Liver (tissue), 9 donors: ENCODE results near the gene SMYD2. TPM values are rescaled to one million over a fixed set of nuclear protein-coding genes. Genes with fewer than 3 reads are reported as not detected.

ENCODE experiments used
- DNase-seq: peaks from one replicate; pipeline ENCODE4 v3.0.0-alpha.2; 2017; ENCODE audit warnings: low spot score
- H3K27ac ChIP-seq, 2 donors: one replicate each; pipeline ENCODE4 v1.7.0; 2013; ENCODE audit warnings: inconsistent platforms in 2 of 2, low read length in 2 of 2, control low read depth in 1 of 2, low read depth in 1 of 2, mild to moderate bottlenecking in 1 of 2
- H3K27me3 ChIP-seq, 4 donors: one replicate each; pipeline versions ENCODE4 v1.6.1 to v1.7.0; 2013; ENCODE audit warnings: low read length in 3 of 4, inconsistent platforms in 1 of 4, mild to moderate bottlenecking in 1 of 4, moderate library complexity in 1 of 4; ENCODE audit not compliant: control insufficient read depth in 4 of 4, insufficient read depth in 4 of 4
- H3K36me3 ChIP-seq, 4 donors: one replicate each; pipeline versions ENCODE4 v1.6.1 to v1.7.0; 2013; ENCODE audit warnings: low read length in 3 of 4, mild to moderate bottlenecking in 3 of 4, low read depth in 1 of 4, moderate library complexity in 1 of 4; ENCODE audit not compliant: control insufficient read depth in 4 of 4, insufficient read depth in 3 of 4
- H3K4me1 ChIP-seq, 4 donors: one replicate each; pipeline versions ENCODE4 v1.6.1 to v1.7.0; 2013; ENCODE audit warnings: low read length in 3 of 4, mild to moderate bottlenecking in 3 of 4, moderate library complexity in 1 of 4; ENCODE audit not compliant: control insufficient read depth in 4 of 4, insufficient read depth in 4 of 4
- H3K4me3 ChIP-seq, 3 donors: one replicate each; pipeline versions ENCODE4 v1.6.1 to v1.7.0; 2013; ENCODE audit warnings: low read length in 3 of 3, control low read depth in 1 of 3, low read depth in 1 of 3, mild to moderate bottlenecking in 1 of 3
- H3K9ac ChIP-seq, 2 donors: one replicate each; pipeline ENCODE4 v1.7.0; 2013; ENCODE audit warnings: low read length in 2 of 2, mild to moderate bottlenecking in 2 of 2, moderate library complexity in 2 of 2, control low read depth in 1 of 2, low read depth in 1 of 2
- H3K9me3 ChIP-seq, 4 donors: one replicate each; pipeline versions ENCODE4 v1.6.1 to v1.7.0; 2013; ENCODE audit warnings: low read length in 3 of 4; ENCODE audit not compliant: control insufficient read depth in 4 of 4
- EGR1 ChIP-seq, 2 donors: IDR thresholded peaks; 2 replicates each; pipeline ENCODE4 v1.6.1; 2016 to 2018; ENCODE audit warnings: antibody characterized with exemption in 2 of 2, low read depth in 2 of 2
- FOXA1 ChIP-seq: IDR thresholded peaks from 2 replicates; pipeline ENCODE4 v1.6.1; 2016; ENCODE audit warnings: antibody characterized with exemption
- FOXA2 ChIP-seq: IDR thresholded peaks from 2 replicates; pipeline ENCODE4 v1.6.1; 2016; ENCODE audit warnings: antibody characterized with exemption
- GABPA ChIP-seq, 2 donors: IDR thresholded peaks in 1 of 2; conservative IDR thresholded peaks in 1 of 2; 2 replicates each; pipeline ENCODE4 v1.6.1; 2016; ENCODE audit warnings: antibody characterized with exemption in 2 of 2, mild to moderate bottlenecking in 1 of 2, moderate library complexity in 1 of 2
- JUND ChIP-seq, 2 donors: IDR thresholded peaks; 2 replicates each; pipeline ENCODE4 v1.6.1; 2016; ENCODE audit warnings: antibody characterized with exemption in 2 of 2
- NR2F2 ChIP-seq: IDR thresholded peaks from 2 replicates; pipeline ENCODE4 v1.6.1; 2016; ENCODE audit warnings: antibody characterized with exemption
- RAD21 ChIP-seq, 2 donors: IDR thresholded peaks; 2 replicates each; pipeline ENCODE4 v1.6.1; 2016; ENCODE audit warnings: antibody characterized with exemption in 2 of 2, mild to moderate bottlenecking in 2 of 2
- RXRA ChIP-seq, 2 donors: IDR thresholded peaks; 2 replicates each; pipeline ENCODE4 v1.6.1; 2017 to 2018; ENCODE audit warnings: antibody characterized with exemption in 2 of 2, mild to moderate bottlenecking in 1 of 2
- SP1 ChIP-seq: IDR thresholded peaks from 2 replicates; pipeline ENCODE4 v1.6.1; 2018; ENCODE audit warnings: antibody characterized with exemption, mild to moderate bottlenecking
- TAF1 ChIP-seq: conservative IDR thresholded peaks from 2 replicates; pipeline ENCODE4 v1.6.1; 2016; ENCODE audit warnings: antibody characterized with exemption, mild to moderate bottlenecking
- YY1 ChIP-seq: IDR thresholded peaks from 2 replicates; pipeline ENCODE4 v1.6.1; 2016; ENCODE audit warnings: antibody characterized with exemption, mild to moderate bottlenecking
- WGBS: extraction: QIAGEN DNeasy Blood & Tissue Kit; methylation state at CpG from one replicate; pipeline ENCODE4 v1.1.7; 2013; 5-methylcytosine and 5-hydroxymethylcytosine counted together
- polyA plus RNA-seq, 2 donors: library from polyadenylated mRNA; stranded (reverse) in 1 of 2; unstranded in 1 of 2; fragments of 200-250 nt in 1 of 2; fragments of >200 nt in 1 of 2; fragmentation: Nextera tagmentation in 1 of 2; extraction: Ambion mirVana in 1 of 2; gene quantifications; one replicate each; pipeline versions ENCODE4 v1.2.1 to v1.2.3, GENCODE V29; 2013 to 2015
- total RNA-seq, 2 donors: library from RNA; depleted of rRNA; stranded (reverse); fragments of >200 nt; gene quantifications; one replicate each; pipeline ENCODE4 v1.2.3, GENCODE V29; 2014
- TF ChIP-seq, protein P1 (sequence below): IDR thresholded peaks from 2 replicates; pipeline ENCODE4 v1.6.1; 2016; ENCODE audit warnings: antibody characterized with exemption
- TF ChIP-seq, protein P2 (sequence below): IDR thresholded peaks from 2 replicates; pipeline ENCODE4 v1.6.1; 2016; ENCODE audit warnings: antibody characterized with exemption
- TF ChIP-seq, protein P3 (sequence below): IDR thresholded peaks from 2 replicates; pipeline ENCODE4 v1.6.1; 2016; ENCODE audit warnings: antibody characterized with exemption, mild to moderate bottlenecking
- TF ChIP-seq, protein P4 (sequence below): IDR thresholded peaks from 2 replicates; pipeline ENCODE4 v1.6.1; 2016; ENCODE audit warnings: antibody characterized with exemption
- TF ChIP-seq, protein P5 (sequence below): fragments of 150-350 bp; IDR thresholded peaks from 2 replicates; pipeline ENCODE4 v1.5.1; 2017; ENCODE audit warnings: improper control_type of control experiment, low read depth, low read length; ENCODE audit not compliant: missing input control
- donor health status: healthy.
- donor health status: healthy.
- donor health status: healthy.
- donor health status: healthy.
- donor health status: healthy.

Gene SMYD2
- total and polyA plus RNA-seq, 4 donors, result 11.9 to 20.2 (median 17.2) TPM

DNA sequence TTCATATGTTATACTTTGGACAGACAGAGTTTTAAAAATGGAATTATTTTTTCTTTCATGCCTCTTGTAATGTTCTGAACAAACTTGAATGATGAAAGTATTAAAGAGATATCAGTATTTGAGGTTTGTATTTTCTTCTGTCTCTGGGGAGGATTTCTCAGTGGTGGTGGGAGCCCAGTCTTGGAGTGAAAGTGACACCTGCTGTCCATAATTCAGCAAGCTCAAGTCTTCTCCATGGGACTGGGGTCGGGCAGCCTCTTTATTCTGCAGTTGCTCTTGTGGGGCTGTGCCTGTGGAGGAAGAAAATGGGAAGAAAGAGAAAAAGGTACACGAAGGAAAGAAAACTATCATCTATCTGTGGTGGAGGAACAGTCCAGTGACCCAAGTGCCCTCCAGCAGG, 56.1 kb downstream of the SMYD2 start:
- Histone ChIP-seq H3K9ac (no peak overlapping the region), H3K36me3 (peaks cover 0 to 7% (median 2%) of the 10 kb centered on the region in 4 donors), H3K27ac (no peak overlapping the region), H3K27me3 (no peaks in the 10 kb centered on the region), H3K4me1 (peaks cover 0 to 1% (median 0%) of the 10 kb centered on the region in 4 donors), H3K4me3 (no peak overlapping the region), H3K9me3 (no peaks in the 10 kb centered on the region)
- 89% methylated on average over 2 of the region's 2 CpGs for WGBS
- DNase-seq, result no peak
- TF ChIP-seq, protein P1, sequence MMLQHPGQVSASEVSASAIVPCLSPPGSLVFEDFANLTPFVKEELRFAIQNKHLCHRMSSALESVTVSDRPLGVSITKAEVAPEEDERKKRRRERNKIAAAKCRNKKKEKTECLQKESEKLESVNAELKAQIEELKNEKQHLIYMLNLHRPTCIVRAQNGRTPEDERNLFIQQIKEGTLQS, result no peak
- TF ChIP-seq, protein P2, sequence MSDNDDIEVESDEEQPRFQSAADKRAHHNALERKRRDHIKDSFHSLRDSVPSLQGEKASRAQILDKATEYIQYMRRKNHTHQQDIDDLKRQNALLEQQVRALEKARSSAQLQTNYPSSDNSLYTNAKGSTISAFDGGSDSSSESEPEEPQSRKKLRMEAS, result no peak

DNA sequence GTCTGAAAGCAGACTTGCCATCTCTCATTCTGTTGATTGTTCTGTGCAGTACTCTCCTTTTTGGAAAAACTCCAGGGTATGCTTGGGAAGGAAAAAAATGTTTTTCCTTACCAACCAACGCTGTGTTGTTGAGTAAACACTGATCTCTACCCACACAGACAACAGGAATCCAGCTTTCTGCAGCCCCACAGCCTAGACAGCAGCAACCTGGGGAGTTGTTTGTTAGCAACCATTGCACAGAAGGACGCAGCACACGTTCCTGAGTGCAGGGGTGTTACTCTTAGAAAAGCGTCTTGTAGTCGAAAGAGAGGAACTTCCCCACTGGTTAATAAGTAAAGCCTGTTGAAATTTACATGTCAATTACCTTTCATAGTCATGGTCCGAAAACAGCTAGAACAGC, 56.6 kb downstream of the SMYD2 start:
- no peaks in the 10 kb centered on the region for H3K27me3 ChIP-seq
- no peak overlapping the region for H3K9ac ChIP-seq
- no peak for DNase-seq
- TF ChIP-seq, protein P3, sequence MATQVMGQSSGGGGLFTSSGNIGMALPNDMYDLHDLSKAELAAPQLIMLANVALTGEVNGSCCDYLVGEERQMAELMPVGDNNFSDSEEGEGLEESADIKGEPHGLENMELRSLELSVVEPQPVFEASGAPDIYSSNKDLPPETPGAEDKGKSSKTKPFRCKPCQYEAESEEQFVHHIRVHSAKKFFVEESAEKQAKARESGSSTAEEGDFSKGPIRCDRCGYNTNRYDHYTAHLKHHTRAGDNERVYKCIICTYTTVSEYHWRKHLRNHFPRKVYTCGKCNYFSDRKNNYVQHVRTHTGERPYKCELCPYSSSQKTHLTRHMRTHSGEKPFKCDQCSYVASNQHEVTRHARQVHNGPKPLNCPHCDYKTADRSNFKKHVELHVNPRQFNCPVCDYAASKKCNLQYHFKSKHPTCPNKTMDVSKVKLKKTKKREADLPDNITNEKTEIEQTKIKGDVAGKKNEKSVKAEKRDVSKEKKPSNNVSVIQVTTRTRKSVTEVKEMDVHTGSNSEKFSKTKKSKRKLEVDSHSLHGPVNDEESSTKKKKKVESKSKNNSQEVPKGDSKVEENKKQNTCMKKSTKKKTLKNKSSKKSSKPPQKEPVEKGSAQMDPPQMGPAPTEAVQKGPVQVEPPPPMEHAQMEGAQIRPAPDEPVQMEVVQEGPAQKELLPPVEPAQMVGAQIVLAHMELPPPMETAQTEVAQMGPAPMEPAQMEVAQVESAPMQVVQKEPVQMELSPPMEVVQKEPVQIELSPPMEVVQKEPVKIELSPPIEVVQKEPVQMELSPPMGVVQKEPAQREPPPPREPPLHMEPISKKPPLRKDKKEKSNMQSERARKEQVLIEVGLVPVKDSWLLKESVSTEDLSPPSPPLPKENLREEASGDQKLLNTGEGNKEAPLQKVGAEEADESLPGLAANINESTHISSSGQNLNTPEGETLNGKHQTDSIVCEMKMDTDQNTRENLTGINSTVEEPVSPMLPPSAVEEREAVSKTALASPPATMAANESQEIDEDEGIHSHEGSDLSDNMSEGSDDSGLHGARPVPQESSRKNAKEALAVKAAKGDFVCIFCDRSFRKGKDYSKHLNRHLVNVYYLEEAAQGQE, result no peak
- TF ChIP-seq SP1 (no peak), EGR1 (IDR thresholded peaks at IDR 0.05; ENCODE audit: low read depth in 2 of 2) (no peak), NR2F2 (no peak), RXRA (IDR thresholded peaks at IDR 0.05) (no peak), YY1 (no peak), TAF1 (no peak), GABPA (IDR thresholded peaks at IDR 0.05 in 1 of 2, conservative IDR thresholded peaks at IDR 0.05 in 1 of 2) (no peak), JUND (IDR thresholded peaks at IDR 0.05) (no peak), FOXA1 (no peak), RAD21 (IDR thresholded peaks at IDR 0.05) (no peak), FOXA2 (no peak)
- TF ChIP-seq, protein P4, sequence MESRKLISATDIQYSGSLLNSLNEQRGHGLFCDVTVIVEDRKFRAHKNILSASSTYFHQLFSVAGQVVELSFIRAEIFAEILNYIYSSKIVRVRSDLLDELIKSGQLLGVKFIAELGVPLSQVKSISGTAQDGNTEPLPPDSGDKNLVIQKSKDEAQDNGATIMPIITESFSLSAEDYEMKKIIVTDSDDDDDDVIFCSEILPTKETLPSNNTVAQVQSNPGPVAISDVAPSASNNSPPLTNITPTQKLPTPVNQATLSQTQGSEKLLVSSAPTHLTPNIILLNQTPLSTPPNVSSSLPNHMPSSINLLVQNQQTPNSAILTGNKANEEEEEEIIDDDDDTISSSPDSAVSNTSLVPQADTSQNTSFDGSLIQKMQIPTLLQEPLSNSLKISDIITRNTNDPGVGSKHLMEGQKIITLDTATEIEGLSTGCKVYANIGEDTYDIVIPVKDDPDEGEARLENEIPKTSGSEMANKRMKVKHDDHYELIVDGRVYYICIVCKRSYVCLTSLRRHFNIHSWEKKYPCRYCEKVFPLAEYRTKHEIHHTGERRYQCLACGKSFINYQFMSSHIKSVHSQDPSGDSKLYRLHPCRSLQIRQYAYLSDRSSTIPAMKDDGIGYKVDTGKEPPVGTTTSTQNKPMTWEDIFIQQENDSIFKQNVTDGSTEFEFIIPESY, result no peak
- TF ChIP-seq, protein P2, result no peak
- TF ChIP-seq, protein P5, sequence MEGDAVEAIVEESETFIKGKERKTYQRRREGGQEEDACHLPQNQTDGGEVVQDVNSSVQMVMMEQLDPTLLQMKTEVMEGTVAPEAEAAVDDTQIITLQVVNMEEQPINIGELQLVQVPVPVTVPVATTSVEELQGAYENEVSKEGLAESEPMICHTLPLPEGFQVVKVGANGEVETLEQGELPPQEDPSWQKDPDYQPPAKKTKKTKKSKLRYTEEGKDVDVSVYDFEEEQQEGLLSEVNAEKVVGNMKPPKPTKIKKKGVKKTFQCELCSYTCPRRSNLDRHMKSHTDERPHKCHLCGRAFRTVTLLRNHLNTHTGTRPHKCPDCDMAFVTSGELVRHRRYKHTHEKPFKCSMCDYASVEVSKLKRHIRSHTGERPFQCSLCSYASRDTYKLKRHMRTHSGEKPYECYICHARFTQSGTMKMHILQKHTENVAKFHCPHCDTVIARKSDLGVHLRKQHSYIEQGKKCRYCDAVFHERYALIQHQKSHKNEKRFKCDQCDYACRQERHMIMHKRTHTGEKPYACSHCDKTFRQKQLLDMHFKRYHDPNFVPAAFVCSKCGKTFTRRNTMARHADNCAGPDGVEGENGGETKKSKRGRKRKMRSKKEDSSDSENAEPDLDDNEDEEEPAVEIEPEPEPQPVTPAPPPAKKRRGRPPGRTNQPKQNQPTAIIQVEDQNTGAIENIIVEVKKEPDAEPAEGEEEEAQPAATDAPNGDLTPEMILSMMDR, result no peak
- TF ChIP-seq, protein P1, result no peak
- 85% methylated on average over 6 of the region's 6 CpGs for WGBS
- peaks cover 0 to 7% (median 2%) of the 10 kb centered on the region in 4 donors for H3K36me3 ChIP-seq
- H3K4me3 ChIP-seq, result no peak overlapping the region
- H3K4me1 ChIP-seq, result peaks cover 0 to 1% (median 0%) of the 10 kb centered on the region in 4 donors
- H3K27ac ChIP-seq, result no peak overlapping the region
- H3K9me3 ChIP-seq, result no peaks in the 10 kb centered on the region
